Activated T-cell treated with anti-CD3 and anti-CD28 coated beads, Interleukin-2, amount 50 U/mL, for 48 hours (primary cell): Measurements from ENCODE around the gene ADRA2C.

Experiments
- DNase-seq, 2 experiments: peaks; one replicate each; pipeline ENCODE4 v3.0.0-alpha.2; 2020

The ADRA2C gene

GRCh38 chr4:3780347-3781171, 14.4 kb downstream of the ADRA2C start:
- no peak for DNase-seq

- DNase-seq: peak in 1 of 2 experiments; percentile 24
Observed at GRCh38 chr4:3781193-3781886, 15.2 kb downstream of the ADRA2C start.

GRCh38 chr4:3781997-3782930, 16.1 kb downstream of the ADRA2C start:
- no peak for DNase-seq

- DNase-seq: peak in 1 of 2 experiments; percentile 30
Observed at GRCh38 chr4:3783693-3784306, 17.6 kb downstream of the ADRA2C start.

GRCh38 chr4:3784454-3785291, 18.5 kb downstream of the ADRA2C start:
- no peak for DNase-seq

GRCh38 chr4:3785292-3785565, 19.0 kb downstream of the ADRA2C start:
- DNase-seq: no peak

GRCh38 chr4:3786196-3786869, 20.1 kb downstream of the ADRA2C start:
- no peak for DNase-seq

GRCh38 chr4:3787489-3788365, 21.5 kb downstream of the ADRA2C start:
- DNase-seq: no peak

GRCh38 chr4:3788366-3788660, 22.1 kb downstream of the ADRA2C start:
- DNase-seq: no peak

GRCh38 chr4:3789587-3789986, 23.4 kb downstream of the ADRA2C start:
- DNase-seq: no peak

- DNase-seq: no peak
Observed at GRCh38 chr4:3790006-3790561, 23.9 kb downstream of the ADRA2C start.

- DNase-seq: no peak
Observed at GRCh38 chr4:3791256-3791655, 25.1 kb downstream of the ADRA2C start.

- DNase-seq: peak; percentile 36 to 38
Observed at GRCh38 chr4:3791910-3792542, 25.8 kb downstream of the ADRA2C start.

- DNase-seq: no peak
Observed at GRCh38 chr4:3792813-3793212, 26.6 kb downstream of the ADRA2C start.

- DNase-seq: no peak
Observed at GRCh38 chr4:3793545-3793944, 27.4 kb downstream of the ADRA2C start.

- DNase-seq: no peak
Observed at GRCh38 chr4:3796960-3797359, 30.8 kb downstream of the ADRA2C start.

GRCh38 chr4:3797831-3798790, 31.9 kb downstream of the ADRA2C start:
- DNase-seq: no peak

GRCh38 chr4:3799496-3799895, 33.3 kb downstream of the ADRA2C start:
- no peak for DNase-seq

GRCh38 chr4:3800351-3800750, 34.2 kb downstream of the ADRA2C start:
- no peak for DNase-seq
